SK-N-SH (cell line): ENCODE results near the gene RBMS3. TPM values are rescaled to one million over a fixed set of nuclear protein-coding genes. Genes with fewer than 3 reads are reported as not detected.

Experiments used
- CTCF ChIA-PET: fragments of 300-600, 350-600 bp; formaldehyde crosslinking; extraction: SDS; loops from one replicate; lab custom pipeline; 2021; lab: Yijun Ruan, JAX
- POLR2A ChIA-PET: fragments of 350-600 bp; sonication (Branson Sonifier 250); formaldehyde crosslinking; extraction: SDS; loops from one replicate; lab custom pipeline; 2020; ENCODE audit warnings: antibody characterized with exemption, inconsistent platforms; lab: Yijun Ruan, JAX
- DNase-seq: peaks from one replicate; pipeline ENCODE4 v3.0.0; 2012
- H2AFZ ChIP-seq: fragments of 200-600 bp; sonication (generic); 2 replicates; pipeline ENCODE4 v1.8.1; 2016; ENCODE audit warnings: antibody characterized with exemption, mild to moderate bottlenecking, low read depth
- H3F3A ChIP-seq: fragments of 200-600 bp; sonication (generic); replicated peaks from 2 replicates; pipeline ENCODE3; 2016; ENCODE audit warnings: antibody characterized with exemption, mild to moderate bottlenecking; ENCODE audit not compliant: insufficient read depth
- H3K27ac ChIP-seq, 2 experiments: fragments of 200-500 bp in 1 of 2; fragments of 200-600 bp in 1 of 2; sonication (Bioruptor generic) in 1 of 2; sonication (generic), shearing (Covaris generic) in 1 of 2; 2 replicates each; pipeline versions ENCODE4 v1.5.1 to v1.6.1; 2014 to 2016; ENCODE audit warnings: low read depth in 2 of 2, inconsistent platforms in 1 of 2, low read length in 1 of 2, mild to moderate bottlenecking in 1 of 2, mixed read lengths in 1 of 2
- H3K27me3 ChIP-seq: fragments of 200-600 bp; sonication (generic), shearing (Covaris generic); 2 replicates; pipeline ENCODE4 v1.6.1; 2016; ENCODE audit warnings: mixed run types; ENCODE audit not compliant: insufficient read depth
- H3K36me3 ChIP-seq, 2 experiments: fragments of 200-500 bp in 1 of 2; fragments of 200-600 bp in 1 of 2; sonication (Bioruptor generic) in 1 of 2; sonication (generic) in 1 of 2; replicated peaks in 1 of 2; 2 replicates each; pipeline versions ENCODE3 to v1.5.1; 2014 to 2016; ENCODE audit warnings: low read length in 1 of 2, mild to moderate bottlenecking in 1 of 2; ENCODE audit not compliant: insufficient read depth in 2 of 2, control insufficient read depth in 1 of 2
- H3K4me1 ChIP-seq, 2 experiments: fragments of 200-500 bp in 1 of 2; fragments of 200-600 bp in 1 of 2; sonication (Bioruptor generic) in 1 of 2; sonication (generic), shearing (Covaris generic) in 1 of 2; 2 replicates each; pipeline versions ENCODE4 v1.5.1 to v1.6.1; 2014 to 2016; ENCODE audit warnings: low read depth in 1 of 2, low read length in 1 of 2, mixed run types in 1 of 2; ENCODE audit not compliant: insufficient read depth in 2 of 2, control insufficient read depth in 1 of 2
- H3K4me2 ChIP-seq: fragments of 200-600 bp; sonication (generic), shearing (Covaris generic); 2 replicates; pipeline ENCODE4 v1.6.1; 2017; ENCODE audit warnings: mixed run types
- H3K4me3 ChIP-seq, 2 experiments: fragments of 200-500 bp in 1 of 2; fragments of 200-600 bp in 1 of 2; sonication (Bioruptor generic) in 1 of 2; sonication (generic), shearing (Covaris generic) in 1 of 2; 2 replicates each; pipeline versions ENCODE4 v1.5.1 to v1.8.1; 2014 to 2016; ENCODE audit warnings: low read depth in 2 of 2, inconsistent platforms in 1 of 2, low read length in 1 of 2, mild to moderate bottlenecking in 1 of 2, mixed read lengths in 1 of 2, moderate library complexity in 1 of 2
- H3K79me2 ChIP-seq: fragments of 200-600 bp; sonication (generic); 2 replicates; pipeline ENCODE4 v1.8.1; 2017; ENCODE audit warnings: mild to moderate bottlenecking; ENCODE audit not compliant: insufficient read depth
- H3K9ac ChIP-seq: fragments of 200-600 bp; sonication (generic); 2 replicates; pipeline ENCODE4 v1.6.1; 2017; ENCODE audit warnings: mixed run types
- H3K9me2 ChIP-seq: fragments of 200-600 bp; sonication (generic); 2 replicates; pipeline ENCODE4 v1.6.1; 2017; ENCODE audit warnings: mixed run types
- H3K9me3 ChIP-seq: fragments of 200-600 bp; sonication (generic); 2 replicates; pipeline ENCODE4 v1.6.1; 2017; ENCODE audit warnings: mixed run types, mild to moderate bottlenecking, moderate library complexity
- H4K20me1 ChIP-seq: fragments of 200-600 bp; sonication (generic); 2 replicates; pipeline ENCODE4 v1.6.1; 2017; ENCODE audit warnings: mild to moderate bottlenecking, mixed run types; ENCODE audit not compliant: insufficient read depth
- CTCF ChIP-seq: fragments of 200-600 bp; sonication (generic); IDR thresholded peaks from 2 replicates; pipeline ENCODE4 v1.6.1; 2017; ENCODE audit warnings: antibody characterized with exemption, mild to moderate bottlenecking, moderate library complexity
- ELF1 ChIP-seq: IDR thresholded peaks from 2 replicates; pipeline ENCODE4 v1.4.0; 2012
- EP300 ChIP-seq, 2 experiments: IDR thresholded peaks; 2 replicates each; pipeline versions ENCODE4 v1.4.0 to v1.6.1; 2012; ENCODE audit warnings: borderline replicate concordance in 1 of 2, low read depth in 1 of 2, low read length in 1 of 2
- FOXJ3 ChIP-seq: sonication (generic); formaldehyde crosslinking; IDR thresholded peaks from 2 replicates; pipeline ENCODE4 v1.5.1; 2020; ENCODE audit warnings: mild to moderate bottlenecking, missing genetic modification reagents
- FOXM1 ChIP-seq: IDR thresholded peaks from 2 replicates; pipeline ENCODE4 v1.4.0; 2012; ENCODE audit warnings: low read depth, mild to moderate bottlenecking
- IRF3 ChIP-seq: fragments of 150-350 bp; IDR thresholded peaks from 2 replicates; pipeline ENCODE4 v1.6.1; 2016; ENCODE audit warnings: mild to moderate bottlenecking, low read depth, low read length
- MAX ChIP-seq: IDR thresholded peaks from 2 replicates; pipeline ENCODE4 v1.4.0; 2012; ENCODE audit warnings: low read depth
- MXI1 ChIP-seq: IDR thresholded peaks from 2 replicates; pipeline ENCODE4 v1.6.1; 2012; ENCODE audit warnings: mild to moderate bottlenecking, low read depth, low read length, improper control_type of control experiment
- NFIC ChIP-seq: IDR thresholded peaks from 2 replicates; pipeline ENCODE4 v1.4.0; 2012; ENCODE audit warnings: borderline replicate concordance
- POLR2AphosphoS5 ChIP-seq: IDR thresholded peaks from 2 replicates; pipeline ENCODE4 v1.6.1; 2012; ENCODE audit warnings: low read depth, low read length
- RCOR1 ChIP-seq: fragments of 150-350 bp; IDR thresholded peaks from 2 replicates; pipeline ENCODE4 v1.6.1; 2017; ENCODE audit warnings: antibody characterized with exemption, low read length
- RFX5 ChIP-seq: IDR thresholded peaks from 2 replicates; pipeline ENCODE4 v1.6.1; 2012; ENCODE audit warnings: mild to moderate bottlenecking, improper control_type of control experiment, low read length
- SIN3A ChIP-seq: IDR thresholded peaks from 2 replicates; pipeline ENCODE4 v1.6.1; 2012; ENCODE audit warnings: low read depth, mild to moderate bottlenecking, low read length, moderate library complexity, borderline replicate concordance
- SMC3 ChIP-seq: IDR thresholded peaks from 2 replicates; pipeline ENCODE4 v1.6.1; 2012; ENCODE audit warnings: low read depth, low read length, improper control_type of control experiment
- TEAD4 ChIP-seq: IDR thresholded peaks from 2 replicates; pipeline ENCODE4 v1.4.0; 2012; ENCODE audit warnings: mild to moderate bottlenecking, borderline replicate concordance; ENCODE audit not compliant: insufficient read depth
- USF1 ChIP-seq: IDR thresholded peaks from 2 replicates; pipeline ENCODE4 v1.4.0; 2012; ENCODE audit warnings: low read depth, borderline replicate concordance
- WGBS: methylation state at CpG from one replicate; pipeline ENCODE4 v1.1.6; 2017; ENCODE audit warnings: low lambda C conversion rate; 5-methylcytosine and 5-hydroxymethylcytosine counted together
- polyA plus RNA-seq, 3 experiments: library from polyadenylated mRNA; depleted of rRNA; stranded (reverse); fragments of >200 nt; gene quantifications; 2 replicates each; pipeline ENCODE4 v1.2.3, GENCODE V29; 2012

The RBMS3 gene
- polyA plus RNA-seq, 1 of the 3 experiments (the other 2 are of a cell fraction) = 8.2 TPM

- no peak for TF ChIP-seq CTCF
Measured at GRCh38 chr3:29284497-29284896, 3.6 kb downstream of the RBMS3 start (continued).

GRCh38 chr3:29285471-29286071, 4.7 kb downstream of the RBMS3 start:
- Histone ChIP-seq H3K9ac (peak overlapping the region; percentile 68), H3K27me3 (no peaks in the 10 kb centered on the region), H2AFZ (no peak overlapping the region), H3K4me3 (peak overlapping the region; percentile 45 to 52), H3K79me2 (peaks cover 96% of the 10 kb centered on the region), H3K27ac (peak overlapping the region; percentile 80 to 95), H4K20me1 (no peaks in the 10 kb centered on the region), H3K9me2 (no peaks in the 10 kb centered on the region), H3K4me2 (peak overlapping the region; percentile 78), H3K36me3 (peaks cover 6 to 8% of the 10 kb centered on the region in 2 experiments), H3K9me3 (no peaks in the 10 kb centered on the region), H3F3A (peaks cover 13% of the 10 kb centered on the region), H3K4me1 (peaks cover 21 to 27% of the 10 kb centered on the region in 2 experiments; a peak in 2 of 4 replicates)
- ChIA-PET CTCF (interaction anchor here (1.5 kb wide), 1 partner anchor 144 kb away, joined by 3 read pairs; no protein-coding TSS in a partner anchor), POLR2A (interaction anchor here (0.5 to 1.3 kb wide), 3 partner anchors 52 to 980 kb away, joined by 3 read pairs; no protein-coding TSS in a partner anchor)
- 4% methylated on average over 4 of the region's 4 CpGs for WGBS
- TF ChIP-seq NFIC (0 out of 2 replicates have a peak, but pooled peaks have one; percentile 8), POLR2AphosphoS5 (peak; percentile 14; the same call in 1 of the 2 replicates), MAX (no peak), SMC3 (no peak)
- DNase-seq = no peak

GRCh38 chr3:29286478-29287240, 5.8 kb downstream of the RBMS3 start:
- ChIA-PET POLR2A (no interaction called here), CTCF (interaction anchor here (1.0 to 1.5 kb wide), 2 partner anchors 24 to 143 kb away, joined by 3 to 4 read pairs; no protein-coding TSS in a partner anchor)
- DNase-seq = no peak
- peak overlapping the region; percentile 45 to 52 for H3K4me3 ChIP-seq
- no peaks in the 10 kb centered on the region for H3K9me2 ChIP-seq
- H3F3A ChIP-seq = peaks cover 7% of the 10 kb centered on the region
- no peak overlapping the region for H2AFZ ChIP-seq
- no peaks in the 10 kb centered on the region for H3K9me3 ChIP-seq
- H4K20me1 ChIP-seq = no peaks in the 10 kb centered on the region
- 12% methylated on average over 5 of the region's 5 CpGs for WGBS
- peak overlapping the region; percentile 78 for H3K4me2 ChIP-seq
- peak overlapping the region; percentile 80 to 95 for H3K27ac ChIP-seq
- H3K79me2 ChIP-seq = peaks cover 99% of the 10 kb centered on the region
- peaks cover 29 to 35% of the 10 kb centered on the region in 2 experiments; a peak in 3 of 4 replicates for H3K4me1 ChIP-seq
- no peaks in the 10 kb centered on the region for H3K27me3 ChIP-seq
- peaks cover 17 to 18% of the 10 kb centered on the region in 2 experiments for H3K36me3 ChIP-seq
- peak overlapping the region; percentile 68 for H3K9ac ChIP-seq
- no peak for TF ChIP-seq FOXJ3 (CRISPR knock-in tag)
- no peak for TF ChIP-seq ELF1
- no peak for TF ChIP-seq RCOR1
- no peak for TF ChIP-seq RFX5
- peak in 1 of 2 experiments; percentile 47; a peak in 2 of 4 replicates for TF ChIP-seq EP300 (IDR thresholded peaks at IDR 0.05; ENCODE audit: borderline replicate concordance in 1 of 2, low read depth in 1 of 2, low read length in 1 of 2)
- no peak for TF ChIP-seq IRF3
- peak; percentile 74 for TF ChIP-seq MXI1
- TF ChIP-seq NFIC = 0 out of 2 replicates have a peak, but pooled peaks have one; percentile 24
- TF ChIP-seq TEAD4 = no peak
- no peak for TF ChIP-seq CTCF
- TF ChIP-seq USF1 = no peak
- TF ChIP-seq SIN3A = no peak
- no peak for TF ChIP-seq FOXM1
